ENCODE measurements around the gene GPNMB. TPM values are rescaled to one million over a fixed set of nuclear protein-coding genes. Genes with fewer than 3 reads are reported as not detected.
A peak's percentile ranks its signal among the peaks of the same experiment; 100 is the strongest.

The GPNMB gene
- total and polyA plus RNA-seq, 10 of the 15 experiments (the other 5 are each of a cell fraction or from before 2014, with no cell fraction given) = 5.9 to 22.3 (median 10.0) TPM

GRCh38 chr7:23247046-23247602, 549 bp downstream of the GPNMB start:
- WGBS (ENCODE audit: insufficient coverage, insufficient replicate concordance, low lambda C conversion rate, missing lambda C conversion rate) = 64% methylated on average over 6 of the region's 6 CpGs
- RAD21 ChIA-PET (ENCODE audit: unreplicated experiment) = interaction anchor here (0.9 to 1.2 kb wide), 2 partner anchors 62 to 197 kb away, joined by 3 read pairs; no protein-coding TSS in a partner anchor
- ATAC-seq (no peak), FAIRE-seq (no peak), DNase-seq (ENCODE audit: low read depth, low spot score) (no peak)
- intact Hi-C loops (cut with micrococcal nuclease; ENCODE audit: unreplicated experiment) (no loop called here), in situ Hi-C loops (cut with MboI) (no loop called here)
- Histone ChIP-seq H3K9ac (ENCODE audit: control insufficient read depth, insufficient read depth, low read length) (no peak overlapping the region), H3K4me1 (ENCODE audit: control insufficient read depth, insufficient read depth, low read length) (no peaks in the 10 kb centered on the region; the same call in 1 of the 2 replicates), H4K20me1 (ENCODE audit: control insufficient read depth, insufficient read depth) (no peaks in the 10 kb centered on the region), H3K4me2 (ENCODE audit: control insufficient read depth, insufficient read depth) (peak overlapping the region; percentile 94), H3K36me3 (ENCODE audit: control insufficient read depth in 2 of 2, insufficient read depth in 2 of 2, low read length in 1 of 2) (no peaks in the 10 kb centered on the region), H2AFZ (ENCODE audit: control insufficient read depth, low read depth, low read length) (peak overlapping the region; percentile 64; the same call in 1 of the 2 replicates), H3K27me3 (replicated peaks in 1 of 2; ENCODE audit: control insufficient read depth in 2 of 2, insufficient read depth in 2 of 2, low read length in 1 of 2) (0 out of 4 replicates have a peak, but pooled peaks cover 0 to 5% of the 10 kb centered on the region in 2 experiments), H3K9me3 (replicated peaks; ENCODE audit: control insufficient read depth, insufficient read depth, low read length) (peaks cover 3% of the 10 kb centered on the region; the same call in 2 of the 3 replicates), H3K79me2 (ENCODE audit: control insufficient read depth, insufficient read depth, low read length) (no peaks in the 10 kb centered on the region), H3K4me3 (no peak overlapping the region; the same call in 1 of the 2 replicates), H3K27ac (ENCODE audit: control insufficient read depth, insufficient read depth) (no peak overlapping the region)
- SMC1A ChIA-PET (ENCODE audit: uncharacterized antibody, unreplicated experiment) = interaction anchor here (1.7 kb wide), 1 partner anchor 62 kb away, joined by 3 read pairs; no protein-coding TSS in a partner anchor
- POLR2A ChIA-PET = no interaction called here
- no peak for TF ChIP-seq ZNF622 (IDR thresholded peaks at IDR 0.05)
- no peak for TF ChIP-seq ATF7 (IDR thresholded peaks at IDR 0.05; ENCODE audit: low read depth)
- CTCF ChIA-PET = interaction anchor here (1.2 to 1.3 kb wide), 2 partner anchors 8 to 21 kb away, joined by 3 read pairs; no protein-coding TSS in a partner anchor
- BruUV-seq (replicated peaks) = no TSS peak

- Histone ChIP-seq H2AFZ (ENCODE audit: control insufficient read depth, low read depth, low read length) (peak overlapping the region; percentile 64), H3K4me1 (ENCODE audit: control insufficient read depth, insufficient read depth, low read length) (no peaks in the 10 kb centered on the region; the same call in 1 of the 2 replicates), H3K4me3 (peak overlapping the region; percentile 11; the same call in 1 of the 2 replicates), H3K9ac (ENCODE audit: control insufficient read depth, insufficient read depth, low read length) (no peak overlapping the region), H3K4me2 (ENCODE audit: control insufficient read depth, insufficient read depth) (peak overlapping the region; percentile 94), H3K27me3 (replicated peaks in 1 of 2; ENCODE audit: control insufficient read depth in 2 of 2, insufficient read depth in 2 of 2, low read length in 1 of 2) (0 out of 4 replicates have a peak, but pooled peaks cover 0 to 5% of the 10 kb centered on the region in 2 experiments), H4K20me1 (ENCODE audit: control insufficient read depth, insufficient read depth) (no peaks in the 10 kb centered on the region), H3K79me2 (ENCODE audit: control insufficient read depth, insufficient read depth, low read length) (no peaks in the 10 kb centered on the region), H3K9me3 (replicated peaks; ENCODE audit: control insufficient read depth, insufficient read depth, low read length) (peaks cover 3% of the 10 kb centered on the region; the same call in 2 of the 3 replicates), H3K36me3 (ENCODE audit: control insufficient read depth in 2 of 2, insufficient read depth in 2 of 2, low read length in 1 of 2) (no peaks in the 10 kb centered on the region), H3K27ac (ENCODE audit: control insufficient read depth, insufficient read depth) (no peak overlapping the region)
- DNase-seq (ENCODE audit: low read depth, low spot score) (no peak), FAIRE-seq (peak; percentile 44), ATAC-seq (peak; percentile 59)
- no TSS peak for BruUV-seq (replicated peaks)
- in situ Hi-C loops (cut with MboI) = no loop called here
- ChIA-PET CTCF (interaction anchor here (0.9 to 1.3 kb wide), 2 partner anchors 17 to 21 kb away, joined by 3 read pairs; no protein-coding TSS in a partner anchor), RAD21 (ENCODE audit: unreplicated experiment) (interaction anchor here (1.2 kb wide), 1 partner anchor 63 kb away, joined by 3 read pairs; no protein-coding TSS in a partner anchor), POLR2A (no interaction called here), SMC1A (ENCODE audit: uncharacterized antibody, unreplicated experiment) (interaction anchor here (1.4 to 1.7 kb wide), 2 partner anchors 12 to 63 kb away, joined by 3 to 5 read pairs; no protein-coding TSS in a partner anchor)
- 8% methylated on average over 46 of the region's 53 CpGs for whole genome bisulfite sequencing (ENCODE audit: insufficient coverage, insufficient replicate concordance, low lambda C conversion rate, missing lambda C conversion rate)
- intact Hi-C loops (cut with micrococcal nuclease; ENCODE audit: unreplicated experiment) = no loop called here
- TF ChIP-seq EED (IDR thresholded peaks at IDR 0.05; ENCODE audit: low read depth) (0 out of 2 replicates have a peak, but pooled peaks have one; percentile 41), IKZF2 (IDR thresholded peaks at IDR 0.05) (peak; percentile 56 to 75; a peak in 3 of 4 replicates), BHLHE40 (IDR thresholded peaks at IDR 0.05; ENCODE audit: borderline replicate concordance in 1 of 2, low read depth in 2 of 2, low read length in 1 of 2) (0 out of 4 replicates have a peak, but pooled peaks of 1 of the 2 experiments have one; percentile 25), SP1 (IDR thresholded peaks at IDR 0.05; ENCODE audit: low read depth, low read length) (no peak), E2F4 (IDR thresholded peaks at IDR 0.05; ENCODE audit: low read depth, low read length) (no peak), MTA2 (IDR thresholded peaks at IDR 0.05; ENCODE audit: low read depth) (peak; percentile 46), IRF4 (IDR thresholded peaks at IDR 0.05; ENCODE audit: low read depth, low read length) (0 out of 2 replicates have a peak, but pooled peaks have one; percentile 9), FOXK2 (IDR thresholded peaks at IDR 0.05) (no peak), SMARCA5 (IDR thresholded peaks at IDR 0.05) (peak; percentile 74; the same call in 1 of the 2 replicates)
Measured at GRCh38 chr7:23247603-23248335, 1.2 kb downstream of the GPNMB start.

Data from GM12878 (cell line).